Activated CD4-positive, CD25-positive, alpha-beta regulatory T cell treated with anti-CD3 and anti-CD28 coated beads, Interleukin-2, amount 50 U/mL, for 72 hours (primary cell): ENCODE measurements around the gene OBSCN.

ENCODE experiments used
- DNase-seq: peaks from one replicate; pipeline ENCODE4 v3.0.0; 2021

OBSCN gene

GRCh38 chr1:228207851-228208821 lies at the start of gene OBSCN:
Gene OBSCN, plus strand, starts transcription at chr1:228208044. Its CDS starts 3,740 bp downstream, at chr1:228211784.
- DNase-seq = no peak

- DNase-seq = no peak
Observed at GRCh38 chr1:228158151-228159007, 49.5 kb upstream of the OBSCN start.

- DNase-seq = no peak
Observed at GRCh38 chr1:228159008-228159665, 48.7 kb upstream of the OBSCN start.

GRCh38 chr1:228160201-228160761 lies 47.6 kb upstream of the OBSCN start:
- DNase-seq = no peak

GRCh38 chr1:228161362-228161761 lies 46.5 kb upstream of the OBSCN start:
- no peak for DNase-seq

GRCh38 chr1:228161866-228162265 lies 46.0 kb upstream of the OBSCN start:
- no peak for DNase-seq

- DNase-seq = no peak
Observed at GRCh38 chr1:228162286-228163006, 45.4 kb upstream of the OBSCN start.

- DNase-seq = no peak
Observed at GRCh38 chr1:228163007-228163753, 44.7 kb upstream of the OBSCN start.

- no peak for DNase-seq
Observed at GRCh38 chr1:228163776-228164519, 43.9 kb upstream of the OBSCN start.

GRCh38 chr1:228164561-228165371 lies 43.1 kb upstream of the OBSCN start:
- DNase-seq = no peak

- peak; percentile 99 for DNase-seq
Observed at GRCh38 chr1:228165372-228166169, 42.3 kb upstream of the OBSCN start, which contains the start of gene IBA57. Gene IBA57, plus strand, starts transcription at chr1:228165804. Its CDS starts 13 bp downstream, at chr1:228165817.

- DNase-seq = no peak
Observed at GRCh38 chr1:228166170-228166936, 41.5 kb upstream of the OBSCN start.

GRCh38 chr1:228168563-228169270 lies 39.1 kb upstream of the OBSCN start:
- no peak for DNase-seq

- DNase-seq = no peak
Observed at GRCh38 chr1:228169345-228169744, 38.5 kb upstream of the OBSCN start.

GRCh38 chr1:228170666-228171065 lies 37.2 kb upstream of the OBSCN start:
- no peak for DNase-seq

GRCh38 chr1:228171221-228171891 lies 36.5 kb upstream of the OBSCN start:
- DNase-seq = no peak
